Measurements from ENCODE around the gene DYNLRB2. TPM values are rescaled to one million over a fixed set of nuclear protein-coding genes. Genes with fewer than 3 reads are reported as not detected.

Gene DYNLRB2
- total RNA-seq, 2 experiments from 2014 or later: not detected

DNA sequence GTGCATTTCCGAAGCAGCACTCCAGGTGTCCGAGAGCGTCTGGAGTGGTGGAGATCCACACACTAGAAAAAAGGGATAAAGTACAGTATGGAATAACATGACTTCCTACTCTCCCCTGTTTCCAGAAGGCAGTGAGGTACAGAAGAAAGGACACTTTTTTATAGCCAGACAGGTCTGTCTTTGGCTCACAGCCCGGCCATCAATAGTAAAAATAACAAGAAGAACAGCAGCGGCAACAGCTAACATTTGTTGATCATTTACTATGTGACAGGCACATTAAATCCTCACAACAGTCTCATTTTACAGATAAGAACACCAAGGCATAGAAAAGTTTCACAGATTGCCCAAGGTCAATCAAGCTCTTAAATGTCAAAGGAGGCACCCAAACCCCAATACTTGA lies 16.2 kb downstream of the DYNLRB2 start:
- Mint-ChIP-seq H3K9me3 (no peaks in the 10 kb centered on the region), H3K27me3 (peaks cover 2% of the 10 kb centered on the region), H3K4me3 (no peak overlapping the region), H3K36me3 (ENCODE audit: low read depth) (no peaks in the 10 kb centered on the region), H3K27ac (no peak overlapping the region), H3K4me1 (peaks cover 17% of the 10 kb centered on the region)
- POLR2A ChIA-PET: no interaction called here
- no peak for DNase-seq
- CTCF ChIA-PET: no interaction called here

DNA sequence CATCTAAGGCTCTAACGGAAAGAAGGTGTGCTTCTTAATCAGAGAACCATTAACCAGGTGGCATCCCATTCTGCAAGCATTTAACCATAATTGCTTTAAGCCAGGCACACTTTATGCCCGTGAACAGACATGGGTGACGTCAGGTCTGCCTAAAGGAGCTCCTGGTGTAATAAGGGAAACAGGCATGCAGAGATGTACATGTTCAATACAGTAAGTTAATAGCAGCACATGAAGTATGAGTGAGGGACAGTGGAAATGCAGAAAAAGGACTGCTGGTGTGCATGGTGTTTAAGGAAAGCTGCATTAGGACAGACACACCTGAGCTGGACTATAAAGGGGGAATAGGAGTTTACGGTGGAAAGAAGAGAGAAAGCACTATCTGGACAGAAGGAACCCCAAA lies 18.6 kb downstream of the DYNLRB2 start:
- H3K4me3 Mint-ChIP-seq: no peak overlapping the region
- H3K9me3 Mint-ChIP-seq: no peaks in the 10 kb centered on the region
- H3K36me3 Mint-ChIP-seq (ENCODE audit: low read depth): no peaks in the 10 kb centered on the region
- ChIA-PET CTCF (interaction anchor here (0.7 kb wide), 1 partner anchor 32 kb away, joined by 3 read pairs; no protein-coding TSS in a partner anchor), POLR2A (interaction anchor here (1.9 kb wide), 1 partner anchor 21 kb away, joined by 7 read pairs; no protein-coding TSS in a partner anchor)
- no peak overlapping the region for H3K27ac Mint-ChIP-seq
- no peak for DNase-seq
- H3K4me1 Mint-ChIP-seq: peaks cover 10% of the 10 kb centered on the region
- peaks cover 2% of the 10 kb centered on the region for H3K27me3 Mint-ChIP-seq

DNA sequence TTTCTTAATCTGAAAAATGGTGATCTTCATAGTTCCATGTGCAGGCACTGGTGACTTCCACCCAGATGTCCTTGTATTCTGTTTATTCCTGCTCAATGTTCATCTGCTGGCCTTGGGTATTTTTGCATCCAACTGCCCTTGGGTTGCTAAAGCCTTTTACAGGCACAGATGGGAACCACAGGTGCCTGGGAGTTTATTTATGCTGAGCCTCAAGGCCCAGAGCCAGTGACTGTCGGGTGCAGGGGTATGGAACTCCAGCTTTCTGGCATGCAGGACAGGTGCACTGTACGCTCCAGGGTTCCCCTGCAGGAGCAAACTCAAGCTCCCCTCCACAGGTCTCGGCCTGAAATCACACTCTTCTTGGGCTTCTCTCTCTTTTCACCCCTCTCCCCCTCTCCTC lies 22.3 kb downstream of the DYNLRB2 start:
- CTCF ChIA-PET: no interaction called here
- POLR2A ChIA-PET: no interaction called here
- H3K9me3 Mint-ChIP-seq: peaks cover 6% of the 10 kb centered on the region

DNA sequence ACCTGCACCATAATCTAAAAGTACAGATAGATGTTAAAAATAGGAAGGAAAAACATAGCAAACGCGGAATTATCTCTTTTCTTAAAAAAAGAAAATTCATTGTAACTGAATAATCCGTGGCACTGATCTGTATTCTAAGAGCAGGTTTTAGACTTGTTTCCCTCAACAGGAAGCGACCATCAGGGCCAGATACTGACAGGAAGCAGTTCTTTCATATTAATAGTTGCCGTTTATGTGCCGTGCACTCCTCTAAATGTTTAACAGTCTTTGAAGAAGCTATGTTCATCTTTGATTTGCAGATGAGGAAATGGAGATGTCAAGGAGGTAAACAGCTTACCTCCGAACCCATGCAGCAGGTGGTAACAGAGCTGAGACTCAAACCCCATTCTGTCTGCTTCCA lies 23.6 kb downstream of the DYNLRB2 start:
- ChIA-PET CTCF (interaction anchor here (0.8 to 1.1 kb wide), 3 partner anchors 16 to 238 kb away, joined by 3 to 4 read pairs (median 3); no protein-coding TSS in a partner anchor), POLR2A (interaction anchor here (1.1 to 2.5 kb wide), 3 partner anchors 16 to 242 kb away, joined by 4 to 8 read pairs (median 5); no protein-coding TSS in a partner anchor)
- Mint-ChIP-seq H3K4me1 (peaks cover 35% of the 10 kb centered on the region), H3K27me3 (peaks cover 2% of the 10 kb centered on the region), H3K27ac (no peak overlapping the region), H3K36me3 (ENCODE audit: low read depth) (peaks cover 9% of the 10 kb centered on the region), H3K9me3 (peaks cover 6% of the 10 kb centered on the region), H3K4me3 (no peak overlapping the region)
- DNase-seq: no peak

More for the DNA sequence above, 22.3 kb downstream of the DYNLRB2 start:
- Mint-ChIP-seq H3K4me3 (no peak overlapping the region), H3K27ac (no peak overlapping the region), H3K36me3 (ENCODE audit: low read depth) (peaks cover 9% of the 10 kb centered on the region), H3K27me3 (peaks cover 2% of the 10 kb centered on the region), H3K4me1 (peaks cover 27% of the 10 kb centered on the region)
- DNase-seq: no peak

DNA sequence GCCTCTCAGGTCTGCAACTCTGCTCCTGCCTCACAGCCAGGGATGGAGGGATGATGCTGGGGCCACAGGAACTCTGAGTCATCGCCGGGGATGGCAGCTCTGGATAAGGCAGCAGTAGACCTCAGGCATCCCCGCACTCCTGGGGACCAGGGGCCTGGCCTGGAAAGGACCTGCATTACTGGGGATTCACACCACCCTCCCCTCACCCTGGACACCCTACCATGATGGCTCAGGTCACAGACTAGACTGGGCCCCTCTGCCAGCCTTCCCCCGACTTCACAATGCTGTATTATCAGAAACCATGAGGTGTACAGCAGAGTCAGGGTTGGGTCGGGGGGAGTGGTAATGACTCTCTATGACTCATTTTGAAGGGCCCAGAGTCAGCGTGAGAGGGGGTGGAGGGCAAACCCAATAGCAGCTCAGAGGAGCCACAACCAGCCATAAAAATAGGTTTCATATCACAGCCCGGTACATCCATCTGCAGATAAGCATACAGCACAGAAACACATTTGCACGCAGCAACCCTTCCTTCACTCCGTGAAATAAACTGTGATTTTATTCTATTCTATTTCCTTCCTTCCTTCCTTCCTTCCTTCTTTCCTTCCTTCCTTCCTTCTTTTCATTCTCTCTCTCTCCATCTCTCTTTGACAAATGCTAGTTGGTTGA lies 28.8 kb downstream of the DYNLRB2 start:
- Mint-ChIP-seq H3K4me3 (peak overlapping the region; percentile 11), H3K4me1 (peaks cover 51% of the 10 kb centered on the region), H3K36me3 (ENCODE audit: low read depth) (peaks cover 21% of the 10 kb centered on the region), H3K27me3 (peaks cover 2% of the 10 kb centered on the region), H3K27ac (peak overlapping the region; percentile 83), H3K9me3 (peaks cover 18% of the 10 kb centered on the region)
- DNase-seq: peak; percentile 82
- ChIA-PET CTCF (interaction anchor here (1.0 to 1.2 kb wide), 3 partner anchors 11 to 42 kb away, joined by 3 to 8 read pairs (median 3); no protein-coding TSS in a partner anchor), POLR2A (interaction anchor here (1.0 to 1.8 kb wide), 5 partner anchors 11 to 237 kb away, joined by 3 to 29 read pairs (median 4); no protein-coding TSS in a partner anchor)

DNA sequence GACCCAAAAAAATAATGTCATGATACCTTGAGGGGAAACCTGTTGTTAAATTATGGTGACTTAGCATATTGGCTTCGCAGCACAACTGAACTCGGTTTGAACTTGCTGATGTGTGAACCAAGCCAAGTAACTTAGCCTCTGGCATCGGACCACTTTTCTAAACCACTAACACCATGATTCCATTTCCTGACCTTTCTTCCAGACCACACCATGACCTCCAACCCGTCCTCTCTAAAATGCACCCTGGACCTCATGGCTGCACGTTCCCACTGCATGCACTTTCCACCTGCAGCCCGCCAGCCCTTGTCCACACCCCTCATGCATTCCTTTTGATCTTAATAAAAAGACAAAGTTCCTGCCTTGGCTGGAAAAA lies 29.3 kb downstream of the DYNLRB2 start:
- peaks cover 18% of the 10 kb centered on the region for H3K9me3 Mint-ChIP-seq
- H3K27me3 Mint-ChIP-seq: peaks cover 2% of the 10 kb centered on the region
- ChIA-PET CTCF (interaction anchor here (1.0 kb wide), 2 partner anchors 10 to 43 kb away, joined by 3 to 8 read pairs; no protein-coding TSS in a partner anchor), POLR2A (interaction anchor here (1.0 to 1.8 kb wide), 3 partner anchors 11 to 15 kb away, joined by 3 to 29 read pairs (median 5); no protein-coding TSS in a partner anchor)
- peak overlapping the region; percentile 83 for H3K27ac Mint-ChIP-seq
- H3K36me3 Mint-ChIP-seq (ENCODE audit: low read depth): peaks cover 21% of the 10 kb centered on the region
- peaks cover 46% of the 10 kb centered on the region for H3K4me1 Mint-ChIP-seq
- DNase-seq: peak; percentile 37
- peak overlapping the region; percentile 11 for H3K4me3 Mint-ChIP-seq

DNA sequence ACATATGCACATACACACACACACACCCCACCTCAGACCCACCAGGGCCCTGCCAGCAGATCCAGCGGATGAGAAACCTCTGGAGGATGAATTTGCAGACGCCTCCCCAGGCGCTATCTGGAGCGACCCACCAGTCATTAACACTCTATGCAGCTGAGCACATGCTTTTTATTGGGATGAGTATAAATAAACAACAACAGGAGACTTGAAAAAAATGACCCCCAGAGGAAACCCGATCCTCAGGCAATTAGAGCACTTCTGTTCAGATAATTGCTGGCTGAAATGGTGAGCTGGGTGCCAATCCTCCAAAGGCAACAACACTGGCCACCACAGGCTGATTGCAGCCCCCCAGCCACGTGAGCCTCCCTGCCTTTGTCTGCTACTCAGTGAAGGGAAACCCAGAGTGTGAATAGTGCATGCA lies 32.9 kb downstream of the DYNLRB2 start:
- ChIA-PET CTCF (no interaction called here), POLR2A (interaction anchor here (1.0 kb wide), 1 partner anchor 10 kb away, joined by 4 read pairs; no protein-coding TSS in a partner anchor)
- Mint-ChIP-seq H3K27me3 (peaks cover 2% of the 10 kb centered on the region), H3K9me3 (peaks cover 12% of the 10 kb centered on the region), H3K4me1 (peaks cover 36% of the 10 kb centered on the region), H3K4me3 (no peak overlapping the region), H3K36me3 (ENCODE audit: low read depth) (peaks cover 12% of the 10 kb centered on the region), H3K27ac (no peak overlapping the region)
- no peak for DNase-seq

DNA sequence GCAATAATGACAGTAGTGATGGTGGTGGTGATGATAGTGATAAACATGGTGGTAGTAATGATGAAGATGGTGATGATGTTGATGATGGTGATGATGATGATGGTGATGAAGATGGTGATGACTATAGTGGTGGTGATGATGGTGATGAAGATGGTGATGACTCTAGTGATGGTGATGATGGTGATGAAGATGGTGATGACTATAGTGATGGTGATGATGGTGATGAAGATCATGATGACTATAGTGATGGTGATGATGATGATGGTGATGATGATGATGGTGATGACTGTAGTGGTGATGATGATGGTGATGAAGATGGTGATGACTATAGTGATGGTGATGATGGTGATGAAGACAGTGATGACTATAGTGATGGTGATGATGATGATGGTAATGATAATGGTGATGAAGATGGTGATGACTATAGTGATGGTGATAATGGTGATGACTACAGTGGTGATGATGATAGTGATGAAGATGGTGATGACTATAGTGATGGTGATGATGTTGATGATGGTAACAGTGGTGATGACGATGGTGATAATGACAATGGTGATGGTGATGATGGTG lies 35.6 kb downstream of the DYNLRB2 start:
- ChIA-PET POLR2A (no interaction called here), CTCF (no interaction called here)
- Mint-ChIP-seq H3K27ac (no peak overlapping the region), H3K27me3 (peaks cover 2% of the 10 kb centered on the region), H3K36me3 (ENCODE audit: low read depth) (peaks cover 21% of the 10 kb centered on the region), H3K4me1 (peaks cover 38% of the 10 kb centered on the region), H3K9me3 (peaks cover 8% of the 10 kb centered on the region), H3K4me3 (no peak overlapping the region)
- no peak for DNase-seq

DNA sequence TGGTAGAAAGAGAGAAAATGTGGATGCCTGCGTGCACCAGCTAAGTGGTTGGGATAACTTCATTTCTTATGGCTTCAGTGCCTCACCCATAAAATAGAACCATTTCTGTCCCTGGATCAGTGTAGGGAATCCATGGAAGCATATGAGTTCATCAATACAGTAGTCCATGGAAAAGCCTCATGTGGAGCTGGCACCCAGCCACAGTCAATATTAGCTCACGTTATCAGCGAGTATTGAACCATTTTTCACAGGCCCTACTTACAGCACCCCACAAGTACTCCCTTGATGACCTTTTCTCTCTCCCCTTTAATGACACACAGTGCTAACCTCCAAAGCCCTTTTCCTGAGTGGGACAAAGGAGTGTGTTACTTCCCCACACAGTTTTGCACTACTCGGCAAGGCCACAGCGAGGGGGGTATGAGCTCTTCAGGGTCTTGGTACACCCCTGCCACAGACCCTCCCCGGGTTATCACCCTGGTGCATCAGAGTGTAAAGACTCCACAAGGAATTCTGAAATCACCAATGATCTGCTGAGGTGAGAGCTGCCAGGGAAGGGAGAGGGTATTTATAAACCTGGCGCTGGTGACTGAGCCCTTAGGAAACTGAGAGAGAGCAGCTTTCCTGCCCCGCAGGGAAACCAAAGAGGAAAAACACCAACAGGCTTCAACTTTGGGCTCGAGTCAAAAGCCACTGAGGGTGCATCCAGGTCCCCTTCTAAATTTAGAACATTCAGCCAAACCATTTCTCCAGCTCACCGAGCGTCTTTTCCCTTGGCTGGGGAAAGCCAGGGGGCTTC lies 36.9 kb downstream of the DYNLRB2 start:
- H3K4me1 Mint-ChIP-seq: peaks cover 44% of the 10 kb centered on the region
- H3K27me3 Mint-ChIP-seq: no peaks in the 10 kb centered on the region
- no peak for DNase-seq
- H3K36me3 Mint-ChIP-seq (ENCODE audit: low read depth): peaks cover 15% of the 10 kb centered on the region
- ChIA-PET POLR2A (no interaction called here), CTCF (interaction anchor here (2.0 kb wide), 1 partner anchor 51 kb away, joined by 6 read pairs; no protein-coding TSS in a partner anchor)
- H3K9me3 Mint-ChIP-seq: peaks cover 5% of the 10 kb centered on the region
- H3K27ac Mint-ChIP-seq: no peak overlapping the region
- no peak overlapping the region for H3K4me3 Mint-ChIP-seq

DNA sequence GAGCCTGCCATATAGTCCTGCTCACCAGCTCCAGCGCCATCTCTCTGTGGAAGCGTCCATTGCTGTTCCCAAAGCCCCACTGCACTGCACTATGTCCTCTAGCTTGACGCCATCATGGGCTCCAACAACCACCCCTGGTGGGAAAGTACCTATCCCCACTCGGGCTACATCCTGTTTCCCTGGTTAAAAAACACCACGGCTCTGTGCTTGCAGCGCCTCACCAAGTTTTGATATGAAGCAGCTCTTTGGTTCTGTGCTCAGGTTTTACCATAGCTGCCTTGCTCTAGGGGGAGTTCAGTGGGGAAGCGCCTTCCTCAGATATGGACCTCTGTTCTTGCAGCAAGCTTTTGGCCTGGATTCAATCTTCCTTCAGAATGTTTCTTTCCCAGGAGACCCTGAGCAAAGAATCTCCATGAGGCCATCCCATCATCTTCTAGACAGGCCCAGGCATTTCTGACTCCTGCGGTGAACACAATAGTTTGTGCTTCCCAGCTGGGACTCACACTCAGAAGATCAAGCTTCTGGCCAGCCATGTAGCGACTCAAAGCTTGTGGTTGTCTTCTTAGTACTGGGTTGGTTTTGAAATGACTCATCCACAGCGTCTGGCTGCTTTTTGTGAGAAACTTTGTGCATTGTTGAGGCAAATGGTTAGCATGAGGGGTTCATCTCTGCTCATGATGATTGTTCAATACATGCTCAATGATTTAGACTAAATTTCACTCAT lies 39.5 kb downstream of the DYNLRB2 start:
- peak overlapping the region; percentile 69 for H3K4me3 Mint-ChIP-seq
- peaks cover 24% of the 10 kb centered on the region for H3K9me3 Mint-ChIP-seq
- peaks cover 64% of the 10 kb centered on the region for H3K4me1 Mint-ChIP-seq

DNA sequence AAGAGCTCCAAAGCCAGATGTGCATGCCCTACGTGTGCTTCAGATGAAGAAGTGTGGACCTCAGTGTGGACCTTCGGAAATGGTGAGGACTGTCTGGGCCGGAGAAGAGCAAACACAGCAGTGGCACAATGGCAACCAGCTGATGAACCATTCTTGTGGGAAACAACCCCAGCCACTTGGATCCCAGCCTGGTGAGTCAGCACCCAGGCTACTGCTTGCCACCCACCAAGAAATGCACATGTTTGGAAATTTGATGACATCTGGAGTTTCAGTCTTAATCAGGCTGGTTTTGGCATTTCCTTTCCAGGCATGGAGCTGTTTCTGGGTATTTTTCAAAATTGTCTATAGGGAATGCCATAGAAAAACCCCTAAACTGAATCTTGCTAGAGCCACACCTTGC lies 42.7 kb downstream of the DYNLRB2 start:
- peaks cover 62% of the 10 kb centered on the region for H3K36me3 Mint-ChIP-seq (ENCODE audit: low read depth)
- peaks cover 12% of the 10 kb centered on the region for H3K27me3 Mint-ChIP-seq
- no peak overlapping the region for H3K4me3 Mint-ChIP-seq
- POLR2A ChIA-PET: interaction anchor here (1.0 to 1.5 kb wide), 5 partner anchors 9 to 223 kb away, joined by 3 to 5 read pairs (median 4); no protein-coding TSS in a partner anchor
- CTCF ChIA-PET: interaction anchor here (1.3 kb wide), 1 partner anchor 57 kb away, joined by 3 read pairs; no protein-coding TSS in a partner anchor
- H3K4me1 Mint-ChIP-seq: peaks cover 79% of the 10 kb centered on the region
- DNase-seq: peak; percentile 70
- peaks cover 43% of the 10 kb centered on the region for H3K9me3 Mint-ChIP-seq
- H3K27ac Mint-ChIP-seq: peak overlapping the region; percentile 44

More for the DNA sequence above, 39.5 kb downstream of the DYNLRB2 start:
- Mint-ChIP-seq H3K27ac (peak overlapping the region; percentile 99), H3K27me3 (no peaks in the 10 kb centered on the region), H3K36me3 (ENCODE audit: low read depth) (peaks cover 37% of the 10 kb centered on the region)
- DNase-seq: peak; percentile 85
- CTCF ChIA-PET: interaction anchor here (1.1 to 2.3 kb wide), 7 partner anchors 11 to 53 kb away, joined by 3 to 24 read pairs (median 3); partner anchors contain the start of gene DYNLRB2
- POLR2A ChIA-PET: interaction anchor here (0.7 to 3.1 kb wide), 22 partner anchors 9 to 1312 kb away, joined by 3 to 68 read pairs (median 5); partner anchors contain the start of genes CENPN and CMC2

DNA sequence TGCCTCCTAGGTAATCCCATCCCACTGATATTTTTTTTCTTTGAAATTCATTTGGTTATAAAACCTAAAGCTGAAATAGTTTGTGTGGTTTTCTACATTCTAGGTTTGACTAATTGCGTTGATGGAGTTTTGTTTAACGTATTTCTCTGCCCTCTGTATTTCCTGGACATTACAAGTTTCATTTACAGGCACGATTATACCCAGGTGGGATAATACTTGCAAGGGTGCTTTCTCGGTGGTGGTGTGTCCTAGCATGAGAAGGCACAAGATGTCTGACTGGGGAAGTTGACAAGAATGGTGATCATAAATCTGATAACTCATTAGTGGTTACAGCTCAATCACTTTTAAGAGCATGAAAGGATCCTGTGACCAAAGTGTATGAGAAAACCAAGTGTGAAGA lies 45.0 kb downstream of the DYNLRB2 start:
- ChIA-PET POLR2A (interaction anchor here (1.2 to 1.3 kb wide), 2 partner anchors 9 to 16 kb away, joined by 3 read pairs; no protein-coding TSS in a partner anchor), CTCF (interaction anchor here (2.3 kb wide), 1 partner anchor 59 kb away, joined by 11 read pairs; no protein-coding TSS in a partner anchor)
- Mint-ChIP-seq H3K4me3 (no peak overlapping the region), H3K27me3 (peaks cover 28% of the 10 kb centered on the region), H3K9me3 (peaks cover 46% of the 10 kb centered on the region), H3K36me3 (ENCODE audit: low read depth) (peaks cover 72% of the 10 kb centered on the region), H3K4me1 (peaks cover 65% of the 10 kb centered on the region), H3K27ac (peak overlapping the region; percentile 28)
- DNase-seq: no peak

Data from activated CD4-positive, alpha-beta memory T cell treated with anti-CD3 and anti-CD28 coated beads, Interleukin-2, amount 10 ng/mL, durations not matched to agents 7 days and 5 days (primary cell).